GM12872 (cell line): Measurements from ENCODE around the gene EIF3D.

Experiments used
- CTCF ChIP-seq: IDR thresholded peaks from 3 replicates; pipeline ENCODE4 v1.5.1; 2011; ENCODE audit warnings: low read depth, mild to moderate bottlenecking, low read length, moderate library complexity; ENCODE audit not compliant: insufficient read depth

The EIF3D gene

GRCh38 chr22:36549033-36549432 is 20.1 kb upstream of the EIF3D start:
- TF ChIP-seq CTCF, result no peak

GRCh38 chr22:36548606-36549005 is 19.6 kb upstream of the EIF3D start:
- TF ChIP-seq CTCF, result no peak

GRCh38 chr22:36546932-36547331 is 18.0 kb upstream of the EIF3D start:
- no peak for TF ChIP-seq CTCF

- peak; percentile 59; the same call in 2 of the 3 replicates for TF ChIP-seq CTCF
These were observed 17.3 kb upstream of the EIF3D start for GRCh38 chr22:36546092-36546804.

- TF ChIP-seq CTCF, result no peak
These were observed 15.2 kb upstream of the EIF3D start for GRCh38 chr22:36544107-36544620.

- no peak for TF ChIP-seq CTCF
These were observed 13.0 kb upstream of the EIF3D start for GRCh38 chr22:36541831-36542411.

- no peak for TF ChIP-seq CTCF
These were observed 12.1 kb upstream of the EIF3D start for GRCh38 chr22:36540867-36541642.
